HepG2 (cell line): ENCODE data around the gene HSD3B7. TPM values are rescaled to one million over a fixed set of nuclear protein-coding genes. Genes with fewer than 3 reads are reported as not detected.

Experiments
- EP300 ChIP-seq, 3 experiments: sonication (generic) in 1 of 3; formaldehyde crosslinking in 1 of 3; IDR thresholded peaks; 2 replicates each; pipeline versions ENCODE4 v1.5.1 to v1.6.1; 2011 to 2020; ENCODE audit warnings: low read depth in 2 of 3, low read length in 2 of 3, borderline replicate concordance in 1 of 3, improper control_type of control experiment in 1 of 3, mild to moderate bottlenecking in 1 of 3, missing genetic modification reagents in 1 of 3, moderate library complexity in 1 of 3
- HIVEP1 ChIP-seq: sonication (generic); formaldehyde crosslinking; IDR thresholded peaks from 2 replicates; pipeline ENCODE4 v1.4.0; 2020; ENCODE audit warnings: mild to moderate bottlenecking, missing genetic modification reagents
- MLX ChIP-seq: IDR thresholded peaks from 2 replicates; pipeline ENCODE4 v1.6.1; 2016
- PHF5A ChIP-seq: IDR thresholded peaks from one replicate; pipeline ENCODE4 v1.6.1; 2018; ENCODE audit warnings: low read depth, missing genetic modification reagents; ENCODE audit not compliant: unreplicated experiment
- POLR2G ChIP-seq: fragments of 200-400 bp; formaldehyde crosslinking; IDR thresholded peaks from 2 replicates; pipeline ENCODE4 v1.6.1; 2018; ENCODE audit warnings: mild to moderate bottlenecking, low read depth, low read length, moderate library complexity
- TFDP2 ChIP-seq: sonication (generic); formaldehyde crosslinking; IDR thresholded peaks from 2 replicates; pipeline ENCODE4 v1.4.0; 2020; ENCODE audit warnings: missing genetic modification reagents
- THAP11 ChIP-seq: IDR thresholded peaks from 2 replicates; pipeline ENCODE4 v1.6.1; 2016; ENCODE audit warnings: missing biosample characterization, missing genetic modification reagents
- ZFP41 ChIP-seq: sonication (generic); formaldehyde crosslinking; IDR thresholded peaks from 2 replicates; pipeline ENCODE4 v1.4.0; 2020; ENCODE audit warnings: mild to moderate bottlenecking, missing genetic modification reagents, borderline replicate concordance
- ZNF138 ChIP-seq: sonication (generic); formaldehyde crosslinking; IDR thresholded peaks from 2 replicates; pipeline ENCODE4 v1.5.0; 2020; ENCODE audit warnings: mild to moderate bottlenecking, low read depth, missing genetic modification reagents
- ZNF746 ChIP-seq: sonication (generic); formaldehyde crosslinking; IDR thresholded peaks from 2 replicates; pipeline ENCODE4 v1.8.0; 2022; ENCODE audit warnings: mild to moderate bottlenecking, missing genetic modification reagents
- ZNF878 ChIP-seq: sonication (generic); formaldehyde crosslinking; IDR thresholded peaks from 2 replicates; pipeline ENCODE4 v1.8.1; 2023; ENCODE audit warnings: mild to moderate bottlenecking, missing genetic modification reagents, moderate library complexity
- ZXDC ChIP-seq: sonication (generic); formaldehyde crosslinking; IDR thresholded peaks from 2 replicates; pipeline ENCODE4 v1.5.0; 2020; ENCODE audit warnings: mild to moderate bottlenecking, missing genetic modification reagents
- polyA plus RNA-seq, 8 experiments: library from polyadenylated mRNA; depleted of rRNA in 3 of 8; stranded (reverse) in 7 of 8; unstranded in 1 of 8; fragments of >200 nt; fragmentation: Illumina TruSeq in 4 of 8; extraction: Trizol in 4 of 8; gene quantifications; 2 replicates each; pipeline versions ENCODE4 v1.2.1 to v1.2.3, GENCODE V29; 2011 to 2016; ENCODE audit warnings: low read depth in 4 of 8, missing spikeins in 1 of 8, mixed read lengths in 1 of 8; ENCODE audit not compliant: insufficient read depth in 1 of 8
- total RNA-seq, 5 experiments: library from RNA; depleted of rRNA; stranded (reverse); fragments of >200 nt; fragmentation: Illumina TruSeq; extraction: Trizol; gene quantifications; 2 replicates each; pipeline ENCODE4 v1.2.3, GENCODE V29; 2016; ENCODE audit warnings: low read depth in 1 of 5
- TF ChIP-seq, protein P1 (sequence below): sonication (generic); formaldehyde crosslinking; IDR thresholded peaks from 2 replicates; pipeline ENCODE4 v1.4.0; 2020; ENCODE audit warnings: missing genetic modification reagents
- TF ChIP-seq, protein P2 (sequence below): sonication (generic); formaldehyde crosslinking; IDR thresholded peaks from 2 replicates; pipeline ENCODE4 v1.5.0; 2020; ENCODE audit warnings: missing genetic modification reagents
- TF ChIP-seq, protein P3 (sequence below): sonication (generic); formaldehyde crosslinking; IDR thresholded peaks from 2 replicates; pipeline ENCODE4 v1.4.0; 2020; ENCODE audit warnings: mild to moderate bottlenecking, missing genetic modification reagents
- TF ChIP-seq, protein P4 (sequence below): IDR thresholded peaks from 2 replicates; pipeline ENCODE4 v1.6.1; 2018; ENCODE audit warnings: missing genetic modification reagents

The HSD3B7 gene
- total and polyA plus RNA-seq, 2 of the 13 experiments (the other 11 are each of a cell fraction or from before 2014, with no cell fraction given) = 32.9 to 69.7 TPM

GRCh38 chr16:30998852-30999761 lies 14.1 kb downstream of the HSD3B7 start (continued):
- TF ChIP-seq PHF5A (CRISPR knock-in tag) = no peak
- TF ChIP-seq THAP11 (CRISPR knock-in tag) = peak; percentile 54
- TF ChIP-seq, protein P1, sequence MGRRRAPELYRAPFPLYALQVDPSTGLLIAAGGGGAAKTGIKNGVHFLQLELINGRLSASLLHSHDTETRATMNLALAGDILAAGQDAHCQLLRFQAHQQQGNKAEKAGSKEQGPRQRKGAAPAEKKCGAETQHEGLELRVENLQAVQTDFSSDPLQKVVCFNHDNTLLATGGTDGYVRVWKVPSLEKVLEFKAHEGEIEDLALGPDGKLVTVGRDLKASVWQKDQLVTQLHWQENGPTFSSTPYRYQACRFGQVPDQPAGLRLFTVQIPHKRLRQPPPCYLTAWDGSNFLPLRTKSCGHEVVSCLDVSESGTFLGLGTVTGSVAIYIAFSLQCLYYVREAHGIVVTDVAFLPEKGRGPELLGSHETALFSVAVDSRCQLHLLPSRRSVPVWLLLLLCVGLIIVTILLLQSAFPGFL (CRISPR knock-in tag) = 0 out of 2 replicates have a peak, but pooled peaks have one; percentile 51
- TF ChIP-seq, protein P2, sequence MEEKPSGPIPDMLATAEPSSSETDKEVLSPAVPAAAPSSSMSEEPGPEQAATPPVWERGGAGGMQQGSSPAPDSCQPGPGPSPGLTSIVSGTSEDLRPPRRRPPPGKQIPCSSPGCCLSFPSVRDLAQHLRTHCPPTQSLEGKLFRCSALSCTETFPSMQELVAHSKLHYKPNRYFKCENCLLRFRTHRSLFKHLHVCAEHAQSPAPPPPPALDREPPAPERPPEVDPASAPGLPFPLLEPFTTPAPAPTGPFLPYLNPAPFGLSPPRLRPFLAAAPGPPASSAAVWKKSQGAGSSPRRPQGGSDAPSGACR = peak; percentile 9; the same call in 1 of the 2 replicates
- TF ChIP-seq EP300 (IDR thresholded peaks at IDR 0.05; ENCODE audit: low read depth in 2 of 2, low read length in 2 of 2) = peak in 1 of 2 experiments; percentile 81; a peak in 2 of 4 replicates
- TF ChIP-seq EP300 (CRISPR knock-in tag; IDR thresholded peaks at IDR 0.05; ENCODE audit: borderline replicate concordance) = peak; percentile 27; the same call in 1 of the 2 replicates
- TF ChIP-seq, protein P3, sequence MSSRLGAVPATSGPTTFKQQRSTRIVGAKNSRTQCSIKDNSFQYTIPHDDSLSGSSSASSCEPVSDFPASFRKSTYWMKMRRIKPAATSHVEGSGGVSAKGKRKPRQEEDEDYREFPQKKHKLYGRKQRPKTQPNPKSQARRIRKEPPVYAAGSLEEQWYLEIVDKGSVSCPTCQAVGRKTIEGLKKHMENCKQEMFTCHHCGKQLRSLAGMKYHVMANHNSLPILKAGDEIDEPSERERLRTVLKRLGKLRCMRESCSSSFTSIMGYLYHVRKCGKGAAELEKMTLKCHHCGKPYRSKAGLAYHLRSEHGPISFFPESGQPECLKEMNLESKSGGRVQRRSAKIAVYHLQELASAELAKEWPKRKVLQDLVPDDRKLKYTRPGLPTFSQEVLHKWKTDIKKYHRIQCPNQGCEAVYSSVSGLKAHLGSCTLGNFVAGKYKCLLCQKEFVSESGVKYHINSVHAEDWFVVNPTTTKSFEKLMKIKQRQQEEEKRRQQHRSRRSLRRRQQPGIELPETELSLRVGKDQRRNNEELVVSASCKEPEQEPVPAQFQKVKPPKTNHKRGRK (CRISPR knock-in tag) = no peak
- TF ChIP-seq, protein P4, sequence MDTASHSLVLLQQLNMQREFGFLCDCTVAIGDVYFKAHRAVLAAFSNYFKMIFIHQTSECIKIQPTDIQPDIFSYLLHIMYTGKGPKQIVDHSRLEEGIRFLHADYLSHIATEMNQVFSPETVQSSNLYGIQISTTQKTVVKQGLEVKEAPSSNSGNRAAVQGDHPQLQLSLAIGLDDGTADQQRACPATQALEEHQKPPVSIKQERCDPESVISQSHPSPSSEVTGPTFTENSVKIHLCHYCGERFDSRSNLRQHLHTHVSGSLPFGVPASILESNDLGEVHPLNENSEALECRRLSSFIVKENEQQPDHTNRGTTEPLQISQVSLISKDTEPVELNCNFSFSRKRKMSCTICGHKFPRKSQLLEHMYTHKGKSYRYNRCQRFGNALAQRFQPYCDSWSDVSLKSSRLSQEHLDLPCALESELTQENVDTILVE = no peak; the same call in 1 of the 2 replicates
- peak; percentile 61; the same call in 1 of the 2 replicates for TF ChIP-seq POLR2G
- TF ChIP-seq TFDP2 (CRISPR knock-in tag) = no peak; the same call in 1 of the 2 replicates
- TF ChIP-seq ZNF746 = peak; percentile 4; the same call in 1 of the 2 replicates
- TF ChIP-seq MLX (CRISPR knock-in tag) = peak; percentile 44
- TF ChIP-seq ZNF138 (CRISPR knock-in tag) = no peak
- peak; percentile 58; the same call in 1 of the 2 replicates for TF ChIP-seq HIVEP1
- peak; percentile 89 for TF ChIP-seq ZXDC (CRISPR knock-in tag)
- TF ChIP-seq ZNF878 (CRISPR knock-in tag) = peak; percentile 42; the same call in 1 of the 2 replicates
- peak; percentile 71; the same call in 1 of the 2 replicates for TF ChIP-seq ZFP41 (CRISPR knock-in tag)
